Measurements from ENCODE around the gene SGCE.

- no peak for TF ChIP-seq CTCF (IDR thresholded peaks at IDR 0.05)
- TF ChIP-seq EZH2 (IDR thresholded peaks at IDR 0.05; ENCODE audit: borderline replicate concordance, insufficient read depth, low read depth, low read length, poor library complexity, severe bottlenecking) = no peak
Measured at GRCh38 chr7:94632338-94633013, 23.5 kb downstream of the SGCE start.
